GM12874 (cell line): ENCODE results near the gene ZNF469.

Experiments
- CTCF ChIP-seq: IDR thresholded peaks from 2 replicates; pipeline ENCODE4 v1.5.1; 2011; ENCODE audit warnings: low read depth, mild to moderate bottlenecking, control low read depth, low read length, moderate library complexity; ENCODE audit not compliant: insufficient read depth

The ZNF469 gene

DNA sequence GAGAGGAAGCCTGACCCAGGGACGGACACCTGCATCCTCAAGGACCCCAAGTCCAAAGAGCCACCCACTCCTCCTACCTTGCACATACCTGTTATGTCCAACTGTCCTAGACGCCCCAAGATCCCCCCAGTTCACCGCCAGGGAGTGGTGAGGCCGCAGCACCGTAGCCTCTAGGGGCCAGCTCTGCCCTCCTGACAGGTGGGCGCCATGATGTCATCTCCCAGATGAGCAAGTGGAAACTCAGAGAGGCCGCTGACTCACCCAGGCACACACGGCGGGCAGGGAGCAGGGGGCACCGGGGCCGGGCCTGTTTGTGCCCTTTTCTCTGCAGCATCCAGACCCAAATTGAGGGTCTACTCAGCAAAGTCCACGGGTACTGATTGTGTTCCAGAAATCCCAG, 4.8 kb upstream of the ZNF469 start:
- TF ChIP-seq CTCF, result no peak

GRCh38 chr16:88378401-88378800, 4.4 kb upstream of the ZNF469 start:
- no peak for TF ChIP-seq CTCF

DNA sequence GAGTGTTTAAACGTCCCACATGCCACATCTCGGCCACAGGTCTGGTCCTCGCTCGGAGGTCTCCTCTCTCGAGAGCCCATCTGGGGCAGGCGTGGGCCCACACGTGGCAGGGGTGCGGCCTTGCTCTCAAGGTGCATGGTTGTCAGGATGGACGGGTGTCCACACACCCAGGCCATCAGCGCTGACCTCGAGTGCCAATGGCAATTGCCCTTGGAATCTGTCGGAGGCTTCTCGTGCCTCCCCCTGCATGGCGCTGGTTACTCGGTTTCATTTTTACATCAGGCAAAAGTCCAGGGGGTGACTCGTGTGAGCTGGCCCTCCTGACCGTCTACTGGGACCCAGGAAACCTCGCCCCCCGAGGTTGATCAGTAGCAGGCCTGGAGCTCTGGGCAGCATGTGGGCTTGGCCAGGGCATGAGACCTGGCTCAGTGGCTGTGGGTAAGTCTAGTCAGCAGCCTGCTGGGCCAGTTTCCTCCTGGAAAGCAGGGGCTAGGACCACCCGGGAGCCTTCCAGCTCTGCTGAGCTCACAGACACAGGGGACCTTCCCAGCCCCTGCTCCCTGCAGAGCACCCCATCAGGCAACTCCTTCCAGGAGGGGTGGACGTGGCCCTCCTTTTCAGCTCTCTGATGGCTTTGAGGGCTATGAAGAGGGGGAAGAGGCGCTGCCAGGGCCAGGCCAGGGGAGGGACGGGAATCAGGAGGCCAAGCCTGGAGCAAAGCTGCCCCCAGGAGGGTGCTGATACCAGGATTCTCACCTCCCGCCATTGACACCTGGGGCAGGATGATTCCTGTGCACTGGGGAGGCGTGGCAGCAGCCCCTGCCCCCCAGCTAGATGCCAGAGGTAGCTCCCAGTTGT, 3.7 kb upstream of the ZNF469 start:
- no peak for TF ChIP-seq CTCF

- no peak for TF ChIP-seq CTCF
Measured at GRCh38 chr16:88379694-88380040, 3.1 kb upstream of the ZNF469 start.

DNA sequence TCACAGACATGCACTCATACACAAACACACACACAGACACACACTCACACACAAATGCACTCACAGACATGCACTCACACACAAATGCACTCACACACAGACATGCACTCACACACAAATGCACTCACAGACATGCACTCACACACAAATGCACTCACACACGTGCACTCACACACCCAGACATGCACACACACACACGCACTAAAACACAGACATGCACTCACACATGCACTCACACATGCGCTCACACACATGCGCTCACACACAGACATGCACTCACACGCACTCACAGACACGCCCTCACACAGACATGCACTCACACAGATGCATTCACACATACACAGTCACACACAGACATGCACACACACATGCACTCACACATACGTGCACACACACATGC, 2.7 kb upstream of the ZNF469 start:
- no peak for TF ChIP-seq CTCF

GRCh38 chr16:88380619-88381018, 2.1 kb upstream of the ZNF469 start:
- TF ChIP-seq CTCF, result no peak

GRCh38 chr16:88381820-88382451, 823 bp upstream of the ZNF469 start:
- no peak for TF ChIP-seq CTCF
